T1000 (cell line): ENCODE measurements around the gene PLCH1.

ENCODE experiments used
- DNase-seq: peaks from one replicate; lab custom pipeline; 2025; ENCODE audit warnings: mixed read lengths; lab: John Stamatoyannopoulos, UW

The PLCH1 gene

GRCh38 chr3:155682426-155683343, 62.2 kb downstream of the PLCH1 start:
- DNase-seq: no peak

DNA sequence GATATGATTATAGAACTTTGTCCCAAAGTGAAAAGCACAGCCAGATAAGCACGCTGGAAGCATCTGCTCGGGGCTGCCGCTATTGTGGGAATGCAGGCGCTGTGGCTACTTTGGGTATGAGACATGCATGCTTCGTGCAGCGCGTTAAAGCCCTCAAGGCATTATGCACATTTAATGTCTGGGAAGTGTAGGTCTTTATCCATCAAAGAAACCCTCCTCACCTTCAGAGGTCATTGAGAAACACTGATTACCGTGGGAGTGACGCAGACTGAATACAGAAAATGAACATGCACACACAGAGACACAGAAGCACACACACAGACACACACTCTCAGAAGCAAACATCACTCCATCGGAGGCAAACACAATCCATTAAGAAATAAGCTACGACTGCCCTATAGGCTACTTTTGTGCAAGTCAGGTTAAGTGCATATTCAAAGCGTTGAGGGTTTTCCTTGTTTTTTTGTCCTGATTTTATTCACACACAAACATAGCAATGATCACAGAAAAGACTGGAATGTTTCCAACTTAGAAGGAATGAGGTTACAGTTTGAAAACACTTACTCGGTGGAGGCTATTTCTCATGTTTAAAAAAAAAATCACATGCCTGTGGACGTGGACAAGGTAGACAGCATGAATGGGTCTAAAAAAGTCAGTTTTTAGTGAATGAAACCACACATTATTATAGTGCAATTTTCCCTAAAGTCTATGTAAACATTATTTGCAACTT, 68.5 kb downstream of the PLCH1 start:
- DNase-seq: no peak

DNA sequence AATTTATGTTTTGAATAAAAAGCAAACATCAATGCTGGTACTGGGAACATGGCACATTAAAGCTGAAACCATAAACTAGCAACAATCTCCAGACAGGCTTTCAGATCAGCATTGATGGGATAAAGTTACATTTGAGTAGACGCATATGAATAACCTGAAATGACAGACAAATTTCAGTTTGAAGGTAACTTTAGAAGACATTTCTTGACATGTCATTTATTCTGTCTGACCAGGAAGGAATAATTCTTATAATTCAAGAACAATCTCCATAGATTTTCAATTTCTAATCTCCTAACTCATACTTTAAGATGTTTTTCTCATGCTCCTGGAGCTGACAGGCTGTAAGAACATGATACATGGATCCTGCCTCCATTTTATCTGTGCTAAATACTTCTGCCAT, 69.8 kb downstream of the PLCH1 start:
- no peak for DNase-seq

GRCh38 chr3:155673421-155673820, 71.5 kb downstream of the PLCH1 start:
- no peak for DNase-seq

DNA sequence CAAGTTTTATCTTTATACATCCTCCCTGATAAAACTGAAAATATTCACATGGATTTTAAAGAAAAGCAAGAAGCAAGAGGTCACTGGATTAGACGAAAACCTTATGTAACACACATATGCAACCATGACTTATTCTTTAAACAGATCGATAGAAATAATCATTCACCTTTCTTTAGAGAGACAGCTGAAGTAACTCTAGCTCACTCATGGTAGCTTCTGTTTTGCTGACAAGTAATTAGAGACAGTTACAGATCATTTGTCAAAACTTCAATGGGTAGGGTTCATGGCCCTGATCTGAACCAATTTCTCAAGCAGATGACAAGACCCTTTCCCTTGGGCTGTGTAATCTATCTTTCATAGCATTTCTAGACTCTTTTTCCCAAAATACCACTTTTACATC, 74.5 kb downstream of the PLCH1 start:
- no peak for DNase-seq

- no peak for DNase-seq
Measured at GRCh38 chr3:155667988-155668387, 76.9 kb downstream of the PLCH1 start.

DNA sequence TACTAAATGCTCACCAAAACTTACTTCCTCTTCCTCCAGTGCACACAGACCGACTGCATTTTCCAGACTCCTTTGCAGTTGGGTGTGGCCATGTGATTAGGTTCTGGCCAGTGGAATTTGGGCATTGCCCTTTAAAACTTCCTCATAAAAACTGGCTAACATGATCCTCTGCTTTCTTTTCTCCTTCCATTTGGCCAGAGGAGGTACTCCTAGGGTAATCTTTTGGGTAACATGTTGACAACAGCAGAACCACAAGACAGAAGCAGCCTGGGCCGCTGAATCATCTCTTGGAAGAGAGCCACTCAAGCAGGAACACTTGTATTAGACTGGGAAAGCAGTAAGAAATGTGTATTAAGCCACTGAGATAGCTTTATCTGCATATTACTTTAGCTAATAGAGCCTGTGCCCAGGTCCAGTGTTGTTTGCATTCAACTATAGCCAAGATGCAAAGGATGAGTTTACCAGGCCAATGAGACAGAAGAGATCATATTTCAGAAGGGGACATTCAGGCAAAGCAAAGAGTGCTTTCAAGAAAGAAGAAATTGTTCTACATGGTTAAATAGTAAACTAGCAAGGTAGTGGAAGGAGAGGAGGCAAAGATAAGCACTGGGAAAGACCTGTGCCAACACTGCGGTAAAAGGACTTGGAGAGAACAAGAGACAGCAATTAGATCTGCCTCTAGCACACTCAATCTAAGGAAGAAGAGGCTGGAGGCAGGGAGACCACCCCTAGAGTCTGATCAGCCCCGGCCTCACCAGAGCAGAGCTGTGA, 79.8 kb downstream of the PLCH1 start:
- DNase-seq: peak; percentile 27

DNA sequence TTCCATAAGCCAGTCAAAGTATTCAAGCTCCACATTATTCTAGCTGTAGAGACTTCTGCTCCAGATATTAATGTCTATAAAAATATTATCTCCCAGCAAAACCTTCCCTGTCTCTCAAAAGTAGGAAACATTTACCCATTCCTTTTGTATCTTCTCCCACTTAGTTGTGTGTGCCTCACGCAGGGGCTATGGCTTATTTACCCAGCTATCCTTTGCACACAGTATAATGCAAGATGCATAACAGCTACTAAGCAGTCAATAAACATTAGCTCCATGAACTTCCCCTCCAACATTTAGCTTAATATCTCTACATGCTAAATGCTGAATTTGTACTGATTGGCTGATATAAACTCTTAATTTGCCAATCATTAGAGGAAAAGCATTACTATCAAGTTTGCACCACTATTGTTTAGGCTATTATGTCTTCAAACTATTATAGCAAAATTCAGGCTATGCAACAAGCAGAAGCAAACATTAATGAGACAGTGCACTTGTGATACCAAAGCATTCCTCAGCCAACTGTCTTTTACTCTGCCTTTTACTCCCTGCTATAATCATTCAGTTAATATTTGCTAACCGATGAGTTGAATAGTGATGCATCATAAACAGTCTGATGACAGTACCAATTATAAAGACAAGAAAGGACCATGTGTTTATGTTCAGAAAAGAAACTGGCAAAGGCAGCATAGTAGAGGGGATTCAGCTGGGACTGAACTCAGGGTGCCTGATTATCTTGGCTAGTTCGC, 81.2 kb downstream of the PLCH1 start:
- DNase-seq: no peak

DNA sequence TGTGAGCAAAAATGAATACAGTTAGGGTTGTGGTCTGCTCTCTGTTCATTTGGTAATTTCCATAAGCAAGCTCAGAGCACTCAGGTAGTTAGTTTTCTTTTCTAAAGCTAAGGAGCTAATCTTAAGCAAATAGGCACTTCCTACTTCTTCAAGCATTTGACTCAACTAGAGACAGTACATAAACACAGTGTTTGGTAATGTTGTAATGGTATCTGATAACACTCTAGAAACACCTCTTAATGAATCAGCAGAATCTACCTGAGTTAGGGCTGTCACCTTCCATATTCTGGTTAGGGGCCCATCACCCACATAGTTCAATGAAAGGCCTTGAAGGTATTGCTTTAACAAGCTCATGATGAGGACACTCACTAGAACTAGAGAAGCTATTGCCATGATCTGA, 83.1 kb downstream of the PLCH1 start:
- DNase-seq: no peak

- no peak for DNase-seq
Measured at GRCh38 chr3:155661042-155661441, 83.8 kb downstream of the PLCH1 start.

DNA sequence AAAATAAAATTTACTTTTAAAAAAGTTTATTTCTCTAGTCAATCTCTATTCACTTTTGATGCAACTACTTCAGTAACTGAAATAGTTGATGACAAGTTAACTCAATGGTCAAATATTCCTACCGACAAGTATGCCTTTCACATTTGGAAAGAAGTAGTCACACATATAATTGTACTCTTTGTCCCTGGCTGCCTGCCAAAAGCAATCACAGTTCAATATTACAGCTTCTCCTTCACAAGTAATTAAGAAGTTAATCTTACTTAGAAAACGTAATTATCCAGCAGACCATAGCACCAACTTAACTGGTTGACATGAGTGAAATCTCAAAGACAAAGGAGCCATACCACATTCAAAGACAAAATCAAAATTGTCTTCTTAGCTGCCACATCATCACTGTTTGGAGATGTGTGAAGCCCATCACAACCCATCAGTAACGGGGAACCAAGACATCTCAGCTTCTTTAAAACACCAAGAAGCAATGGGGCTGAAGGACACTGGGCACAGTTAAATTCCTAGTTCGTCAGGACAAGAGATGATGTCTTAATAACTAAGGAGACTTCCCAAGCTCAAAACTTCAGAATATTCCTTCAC, 86.1 kb downstream of the PLCH1 start:
- no peak for DNase-seq

DNA sequence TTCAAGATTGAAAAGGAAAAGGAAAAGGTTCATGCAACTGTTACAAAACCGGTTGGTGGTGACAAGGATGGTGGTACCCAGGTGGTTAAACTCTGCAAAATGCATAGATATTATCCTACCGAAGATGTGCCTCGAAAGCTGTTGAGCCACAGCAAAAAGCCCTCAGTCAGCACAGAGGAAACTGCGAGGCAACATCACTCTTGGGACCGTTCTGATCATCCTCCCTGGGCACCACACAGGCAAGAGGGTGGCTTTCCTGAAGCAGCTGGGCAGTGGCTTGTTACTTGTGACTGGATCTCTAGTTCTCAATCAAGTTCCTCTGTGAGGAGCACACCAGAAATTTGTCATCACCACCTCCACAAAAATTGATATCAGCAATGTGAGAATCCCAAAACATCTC, 86.9 kb downstream of the PLCH1 start:
- DNase-seq: no peak

DNA sequence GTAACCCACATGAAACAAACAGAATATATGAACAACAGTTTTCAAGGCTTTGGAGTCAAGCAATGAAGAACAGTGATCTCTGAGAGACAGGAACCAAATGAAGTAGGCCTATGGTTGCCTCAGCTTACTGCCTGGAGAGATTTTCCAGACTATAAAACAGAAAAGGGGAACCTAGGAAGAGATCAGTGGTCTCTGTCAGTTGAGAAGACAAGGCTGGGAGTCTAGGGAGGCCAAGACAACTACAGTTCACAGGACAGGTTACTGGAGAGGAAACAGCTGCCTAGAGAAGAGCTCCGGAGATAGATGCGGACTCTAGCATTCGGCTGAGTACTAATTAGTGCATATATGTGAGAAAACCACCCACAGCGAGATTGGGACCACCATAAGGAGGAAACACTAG, 87.7 kb downstream of the PLCH1 start:
- DNase-seq: no peak

- DNase-seq: no peak
Measured at GRCh38 chr3:155656466-155656865, 88.4 kb downstream of the PLCH1 start.

GRCh38 chr3:155651489-155652218, 93.2 kb downstream of the PLCH1 start:
- DNase-seq: no peak

DNA sequence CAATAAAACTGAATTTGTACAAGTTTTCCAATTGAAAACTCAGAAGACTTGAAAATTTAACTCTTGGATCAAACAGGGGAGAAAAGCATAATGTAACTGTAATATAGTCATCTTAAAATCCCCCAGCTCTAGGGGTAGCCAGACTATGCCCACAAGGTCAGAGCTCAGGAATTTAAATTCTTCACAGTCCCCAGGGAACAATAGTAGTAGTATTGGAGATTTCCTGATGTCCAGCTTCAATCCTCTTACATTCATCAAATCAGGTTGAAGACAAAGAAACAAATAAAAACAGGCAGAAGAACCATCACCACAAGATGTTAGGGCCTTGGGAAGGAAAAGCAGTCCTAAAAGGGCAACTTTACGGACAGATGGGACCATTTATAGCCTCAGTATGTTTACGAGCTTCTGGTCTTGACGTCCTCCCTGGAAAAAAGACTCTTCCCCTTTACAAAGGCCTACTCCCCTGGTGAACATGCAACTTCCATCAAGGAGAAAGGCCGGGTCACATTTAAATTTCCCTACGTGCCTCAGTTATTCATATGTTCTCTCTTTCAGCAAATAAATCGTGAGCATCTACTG, 96.8 kb downstream of the PLCH1 start:
- DNase-seq: no peak

- DNase-seq: no peak
Measured at GRCh38 chr3:155647206-155647605, 97.7 kb downstream of the PLCH1 start.

DNA sequence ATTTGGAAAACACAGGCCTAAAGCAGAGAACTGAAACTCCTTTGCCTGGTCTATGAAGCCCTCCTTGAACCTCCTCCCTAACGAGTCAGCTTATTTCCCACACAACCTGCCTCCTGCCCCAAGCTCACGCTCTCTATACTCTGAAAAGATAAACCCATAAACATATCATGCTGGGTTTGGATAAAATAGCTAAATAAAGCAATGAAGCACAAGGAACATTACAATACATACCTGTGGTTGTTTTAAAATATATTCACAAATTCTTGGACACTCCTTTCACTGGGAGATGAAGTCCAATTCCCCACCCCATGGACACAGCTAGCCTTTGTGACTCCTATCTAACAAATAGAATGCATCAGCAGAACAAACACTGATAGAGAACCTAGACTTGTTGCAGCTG, 98.2 kb downstream of the PLCH1 start:
- DNase-seq: no peak

DNA sequence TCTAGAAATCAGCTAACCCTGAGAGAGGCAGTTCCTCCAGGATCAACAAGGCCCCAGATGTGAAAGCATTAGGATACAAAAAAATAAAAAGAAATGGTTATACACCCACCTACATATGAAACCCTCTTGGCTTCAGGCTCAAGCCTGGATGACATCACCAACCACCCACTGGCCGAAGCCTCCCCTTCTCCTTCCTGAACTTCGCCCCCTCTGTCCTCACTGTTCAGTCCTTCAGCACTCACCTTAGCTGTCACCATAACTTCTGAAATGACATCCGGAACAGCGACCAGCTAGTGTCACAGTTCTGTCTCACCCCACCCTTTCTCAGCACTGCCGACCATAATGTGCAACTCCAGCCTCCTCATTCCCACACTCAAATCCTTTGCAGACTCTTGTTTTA, 98.7 kb downstream of the PLCH1 start:
- no peak for DNase-seq

- DNase-seq: no peak
Measured at GRCh38 chr3:155643581-155644165, 101.2 kb downstream of the PLCH1 start.
